22Rv1 (cell line): ENCODE data around the gene RANBP3L.

Experiments used
- ZFX ChIP-seq: fragments of 450-650 bp; IDR thresholded peaks from 2 replicates; pipeline ENCODE4 v1.6.1; 2017; ENCODE audit warnings: antibody characterized with exemption, borderline replicate concordance
- TF ChIP-seq, protein P1 (sequence below): fragments of 450-650 bp; IDR thresholded peaks from 2 replicates; pipeline ENCODE4 v1.5.1; 2017; ENCODE audit warnings: mild to moderate bottlenecking

DNA sequence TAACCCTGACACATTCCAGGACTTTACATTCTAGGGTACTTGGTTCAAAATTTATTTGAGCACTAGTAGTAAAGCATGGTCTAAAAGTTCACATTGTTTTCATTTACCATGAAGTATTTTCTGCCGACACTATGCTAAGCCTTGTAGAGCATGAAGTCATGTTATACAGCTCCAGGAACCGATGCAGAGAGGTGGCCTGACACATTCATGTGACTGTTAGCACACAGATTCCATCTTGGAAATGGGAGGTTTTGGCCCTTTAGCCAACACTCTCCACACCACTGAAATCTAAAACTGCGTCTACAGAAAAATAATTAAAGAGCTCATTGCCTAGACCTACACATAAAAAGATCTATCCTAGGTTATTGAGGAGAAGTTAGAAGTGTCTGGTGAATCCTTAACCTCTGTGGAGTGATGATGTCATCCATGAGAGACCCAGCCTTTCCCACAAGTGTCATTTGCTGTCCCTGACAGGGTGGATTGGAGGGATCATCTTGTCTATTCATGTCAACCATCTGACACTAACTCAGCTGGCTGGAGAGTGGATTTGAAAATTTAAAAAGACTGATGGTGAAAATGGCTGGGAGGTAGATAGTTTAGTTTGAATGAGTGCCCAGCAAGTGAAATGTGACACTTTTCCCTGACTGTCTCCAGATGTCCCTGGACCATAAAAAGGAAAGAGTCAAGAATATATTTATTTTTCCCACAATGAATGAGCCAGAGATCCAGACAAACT lies 1.3 kb downstream of the RANBP3L start:
- TF ChIP-seq, protein P1, sequence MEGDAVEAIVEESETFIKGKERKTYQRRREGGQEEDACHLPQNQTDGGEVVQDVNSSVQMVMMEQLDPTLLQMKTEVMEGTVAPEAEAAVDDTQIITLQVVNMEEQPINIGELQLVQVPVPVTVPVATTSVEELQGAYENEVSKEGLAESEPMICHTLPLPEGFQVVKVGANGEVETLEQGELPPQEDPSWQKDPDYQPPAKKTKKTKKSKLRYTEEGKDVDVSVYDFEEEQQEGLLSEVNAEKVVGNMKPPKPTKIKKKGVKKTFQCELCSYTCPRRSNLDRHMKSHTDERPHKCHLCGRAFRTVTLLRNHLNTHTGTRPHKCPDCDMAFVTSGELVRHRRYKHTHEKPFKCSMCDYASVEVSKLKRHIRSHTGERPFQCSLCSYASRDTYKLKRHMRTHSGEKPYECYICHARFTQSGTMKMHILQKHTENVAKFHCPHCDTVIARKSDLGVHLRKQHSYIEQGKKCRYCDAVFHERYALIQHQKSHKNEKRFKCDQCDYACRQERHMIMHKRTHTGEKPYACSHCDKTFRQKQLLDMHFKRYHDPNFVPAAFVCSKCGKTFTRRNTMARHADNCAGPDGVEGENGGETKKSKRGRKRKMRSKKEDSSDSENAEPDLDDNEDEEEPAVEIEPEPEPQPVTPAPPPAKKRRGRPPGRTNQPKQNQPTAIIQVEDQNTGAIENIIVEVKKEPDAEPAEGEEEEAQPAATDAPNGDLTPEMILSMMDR = no peak
- no peak for TF ChIP-seq ZFX
